Sigmoid colon (tissue), 3 donors: ENCODE measurements around the gene SHLD2.
"Not testable (repeated sequence)": the region's sequence is repeated elsewhere in the genome, so short reads cannot be mapped to it uniquely, and the experiment has no call there.

ENCODE experiments used
- CTCF ChIP-seq, 4 experiments: fragments of 450-650 bp in 3 of 4; fragments of 200-600 bp in 1 of 4; IDR thresholded peaks; one replicate each; pipeline ENCODE4 v1.5.1; 2016 to 2019; ENCODE audit warnings: antibody characterized with exemption in 4 of 4, mild to moderate bottlenecking in 3 of 4, moderate library complexity in 2 of 4
- POLR2A ChIP-seq, 2 donors: fragments of 450-650 bp; IDR thresholded peaks; one replicate each; pipeline ENCODE4 v1.6.1; 2016; ENCODE audit warnings: antibody characterized with exemption in 2 of 2, mild to moderate bottlenecking in 2 of 2, moderate library complexity in 2 of 2

GRCh38 chr10:87219370-87219769 is 124.4 kb downstream of the SHLD2 start:
- TF ChIP-seq CTCF, POLR2A (IDR thresholded peaks at IDR 0.05): not testable (repeated sequence)
